K562 (cell line): ENCODE results near the gene MAPT. TPM values are rescaled to one million over a fixed set of nuclear protein-coding genes. Genes with fewer than 3 reads are reported as not detected.

ENCODE experiments used
- DDX20 ChIP-seq: fragments of 450-650 bp; IDR thresholded peaks from 2 replicates; pipeline ENCODE4 v1.6.1; 2016; ENCODE audit warnings: missing genetic modification characterization, low read depth, mild to moderate bottlenecking, missing compliant biosample characterization, moderate library complexity
- E2F6 ChIP-seq, 2 experiments: IDR thresholded peaks; 2 replicates each; pipeline ENCODE4 v1.6.1; 2011; ENCODE audit warnings: borderline replicate concordance in 1 of 2, control low read depth in 1 of 2, low read depth in 1 of 2, low read length in 1 of 2, mild to moderate bottlenecking in 1 of 2, mixed read lengths in 1 of 2, moderate library complexity in 1 of 2; ENCODE audit not compliant: insufficient read depth in 1 of 2, insufficient read length in 1 of 2, poor library complexity in 1 of 2, severe bottlenecking in 1 of 2; ENCODE audit errors: extremely low read depth in 1 of 2
- HMBOX1 ChIP-seq: sonication (generic); IDR thresholded peaks from 2 replicates; pipeline ENCODE4 v1.6.1; 2016
- JUN ChIP-seq, 2 experiments: sonication (generic) in 1 of 2; formaldehyde crosslinking in 1 of 2; IDR thresholded peaks; 2 replicates each; pipeline versions ENCODE4 v1.6.1 to v1.8.0; 2012 to 2022; ENCODE audit warnings: borderline replicate concordance in 2 of 2, mild to moderate bottlenecking in 2 of 2, improper control_type of control experiment in 1 of 2, low read depth in 1 of 2, low read length in 1 of 2, missing genetic modification reagents in 1 of 2
- POLR2B ChIP-seq: fragments of 450-650 bp; IDR thresholded peaks from 2 replicates; pipeline ENCODE4 v1.6.1; 2018; ENCODE audit warnings: low read depth; ENCODE audit not compliant: partially characterized antibody
- RBM14 ChIP-seq: fragments of 200-400 bp; formaldehyde crosslinking; IDR thresholded peaks from 2 replicates; pipeline ENCODE4 v1.6.1; 2018; ENCODE audit warnings: low read depth, mild to moderate bottlenecking, low read length, moderate library complexity, borderline replicate concordance; ENCODE audit not compliant: insufficient read depth
- RNF219 ChIP-seq: fragments of 250-450 bp; sonication (Bioruptor Pico); IDR thresholded peaks from 2 replicates; pipeline ENCODE4 v1.5.0; 2022; ENCODE audit warnings: mild to moderate bottlenecking
- TAL1 ChIP-seq: fragments of 450-650 bp; IDR thresholded peaks from 2 replicates; pipeline ENCODE4 v1.6.1; 2016; ENCODE audit warnings: mild to moderate bottlenecking
- ZNF232 ChIP-seq: sonication (generic); formaldehyde crosslinking; IDR thresholded peaks from 2 replicates; pipeline ENCODE4 v1.8.0; 2022; ENCODE audit warnings: mild to moderate bottlenecking, missing genetic modification reagents
- polyA plus RNA-seq, 8 experiments: library from polyadenylated mRNA; depleted of rRNA in 4 of 8; stranded (reverse) in 5 of 8; unstranded in 3 of 8; fragments of >200 nt; fragmentation: Nextera tagmentation in 2 of 8; fragmentation: Illumina TruSeq in 1 of 8; extraction: Ambion mirVana in 2 of 8; extraction: Trizol in 1 of 8; gene quantifications; 2 replicates each; pipeline versions ENCODE4 v1.2.1 to v1.2.3, GENCODE V29; 2011 to 2014; ENCODE audit warnings: inconsistent platforms in 1 of 8, missing spikeins in 1 of 8
- total RNA-seq, 7 experiments: library from RNA; depleted of rRNA in 6 of 7; stranded (reverse); fragments of >200 nt in 6 of 7; fragmentation: Illumina TruSeq in 2 of 7; extraction: Trizol in 2 of 7; gene quantifications; 2 replicates each; pipeline versions ENCODE4 v1.2.1 to v1.2.3, GENCODE V29; 2011 to 2021; ENCODE audit warnings: low replicate concordance in 1 of 7

Gene MAPT
- total and polyA plus RNA-seq, 9 of the 15 experiments (the other 6 are each of a cell fraction or from before 2014, with no cell fraction given): 0.04 to 1.1 (median 0.36) TPM

DNA sequence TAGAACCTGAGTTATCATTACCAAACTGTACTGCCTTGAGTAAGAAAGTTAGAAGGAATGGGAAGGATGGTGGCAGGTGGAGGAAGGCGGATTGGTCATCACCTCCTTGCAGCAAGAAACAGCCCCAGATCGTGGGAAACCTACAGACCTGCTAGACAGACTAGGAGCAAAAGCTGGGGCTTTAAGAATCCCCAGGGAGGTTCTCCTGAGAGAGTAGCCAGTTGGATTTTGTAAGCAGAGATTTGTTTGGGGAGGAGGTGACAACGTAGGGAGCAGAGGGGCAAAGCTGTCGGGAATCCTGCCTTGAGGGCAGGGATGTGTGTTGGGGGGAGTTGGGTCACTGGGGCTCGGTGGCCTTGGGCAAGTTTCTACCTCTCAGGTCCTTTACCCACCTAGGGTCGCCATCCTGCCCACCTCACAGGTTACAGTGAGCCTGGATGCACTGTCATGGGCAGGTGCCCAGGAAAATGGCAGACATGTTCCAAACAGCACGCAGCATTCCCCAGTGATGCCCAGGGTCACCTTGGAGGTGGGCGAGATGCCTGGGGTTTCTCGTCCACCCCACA is 55.5 kb downstream of the MAPT start (continued):
- TF ChIP-seq RNF219 (CRISPR knock-in tag): no peak
- no peak for TF ChIP-seq DDX20 (tag)
- TF ChIP-seq RBM14: no peak
- no peak for TF ChIP-seq TAL1
- TF ChIP-seq E2F6 (IDR thresholded peaks at IDR 0.05; ENCODE audit: borderline replicate concordance in 1 of 2, extremely low read depth in 1 of 2, insufficient read depth in 1 of 2, insufficient read length in 1 of 2, low read depth in 1 of 2, low read length in 1 of 2, poor library complexity in 1 of 2, severe bottlenecking in 1 of 2): no peak
- no peak for TF ChIP-seq ZNF232 (CRISPR knock-in tag)
- TF ChIP-seq JUN (IDR thresholded peaks at IDR 0.05; ENCODE audit: borderline replicate concordance, low read depth, low read length): no peak
- TF ChIP-seq JUN (CRISPR knock-in tag; IDR thresholded peaks at IDR 0.05; ENCODE audit: borderline replicate concordance): no peak
- no peak for TF ChIP-seq HMBOX1
- TF ChIP-seq POLR2B: no peak
